ENCODE data around the gene MAJIN. TPM values are rescaled to one million over a fixed set of nuclear protein-coding genes. Genes with fewer than 3 reads are reported as not detected.

The MAJIN gene
- total and polyA plus RNA-seq, 10 of the 15 experiments (the other 5 are each of a cell fraction or from before 2014, with no cell fraction given), result 0.10 TPM; not detected in 9

- FAIRE-seq (no peak), ATAC-seq (no peak), DNase-seq (ENCODE audit: low read depth, low spot score) (no peak)
- Histone ChIP-seq H2AFZ (ENCODE audit: control insufficient read depth, low read depth, low read length) (no peak overlapping the region), H3K27me3 (replicated peaks in 1 of 2; ENCODE audit: control insufficient read depth in 2 of 2, insufficient read depth in 2 of 2, low read length in 1 of 2) (no peaks in the 10 kb centered on the region), H3K4me2 (ENCODE audit: control insufficient read depth, insufficient read depth) (no peak overlapping the region), H3K9me3 (replicated peaks; ENCODE audit: control insufficient read depth, insufficient read depth, low read length) (no peaks in the 10 kb centered on the region), H3K79me2 (ENCODE audit: control insufficient read depth, insufficient read depth, low read length) (no peaks in the 10 kb centered on the region), H3K4me1 (ENCODE audit: control insufficient read depth, insufficient read depth, low read length) (peaks cover 9% of the 10 kb centered on the region), H3K27ac (ENCODE audit: control insufficient read depth, insufficient read depth) (no peak overlapping the region), H3K36me3 (ENCODE audit: control insufficient read depth in 2 of 2, insufficient read depth in 2 of 2, low read length in 1 of 2) (peaks cover 0 to 3% of the 10 kb centered on the region in 2 experiments; a peak in 1 of 4 replicates), H3K9ac (ENCODE audit: control insufficient read depth, insufficient read depth, low read length) (no peak overlapping the region), H3K4me3 (no peak overlapping the region), H4K20me1 (ENCODE audit: control insufficient read depth, insufficient read depth) (no peaks in the 10 kb centered on the region)
- intact Hi-C loops (cut with micrococcal nuclease; ENCODE audit: unreplicated experiment), result no loop called here
- in situ Hi-C loops (cut with MboI), result no loop called here
- ChIA-PET POLR2A (interaction anchor here (0.6 to 1.4 kb wide), 4 partner anchors 32 to 50 kb away, joined by 3 to 5 read pairs (median 4); no protein-coding TSS in a partner anchor), CTCF (interaction anchor here (0.5 to 30.0 kb wide), 4 partner anchors 40 to 238 kb away, joined by 3 to 1208 read pairs (median 4); partner anchors contain the start of genes CDC42BPG, SYVN1 and ZNHIT2), SMC1A (ENCODE audit: uncharacterized antibody, unreplicated experiment) (interaction anchor here (4.1 to 7.2 kb wide), 2 partner anchors 47 to 48 kb away, joined by 18 to 138 read pairs; no protein-coding TSS in a partner anchor), RAD21 (ENCODE audit: unreplicated experiment) (interaction anchor here (1.0 to 5.7 kb wide), 3 partner anchors 24 to 52 kb away, joined by 3 to 101 read pairs (median 4); partner anchors contain the start of gene CDC42BPG)
- BruUV-seq (replicated peaks), result no TSS peak
- 83% methylated on average over 14 of the region's 14 CpGs for WGBS (ENCODE audit: insufficient coverage, insufficient replicate concordance, low lambda C conversion rate, missing lambda C conversion rate)
- no peak for TF ChIP-seq NFYA (IDR thresholded peaks at IDR 0.05; ENCODE audit: borderline replicate concordance, low read depth, low read length)
- TF ChIP-seq RFX5 (IDR thresholded peaks at IDR 0.05; ENCODE audit: low read depth, low read length), result no peak
- no peak for TF ChIP-seq RB1 (IDR thresholded peaks at IDR 0.05; ENCODE audit: borderline replicate concordance)
- TF ChIP-seq PRDM15 (CRISPR knock-in tag; IDR thresholded peaks at IDR 0.05), result no peak
- no peak for TF ChIP-seq BRCA1 (IDR thresholded peaks at IDR 0.05; ENCODE audit: low read depth, low read length)
- TF ChIP-seq EP300 (IDR thresholded peaks at IDR 0.05; ENCODE audit: borderline replicate concordance in 1 of 2, control insufficient read depth in 1 of 2, low read depth in 2 of 2, low read length in 2 of 2), result no peak
- TF ChIP-seq LARP7 (IDR thresholded peaks at IDR 0.05), result no peak
- TF ChIP-seq CREM (IDR thresholded peaks at IDR 0.05; ENCODE audit: low read depth), result no peak
- no peak for TF ChIP-seq BACH1 (IDR thresholded peaks at IDR 0.05; ENCODE audit: borderline replicate concordance)
- no peak for TF ChIP-seq CBFB (IDR thresholded peaks at IDR 0.05; ENCODE audit: low read depth)
- no peak for TF ChIP-seq ZNF274 (IDR thresholded peaks at IDR 0.05; ENCODE audit: insufficient read depth, insufficient read length)
- TF ChIP-seq BCLAF1 (IDR thresholded peaks at IDR 0.05), result no peak
- TF ChIP-seq CHD1 (IDR thresholded peaks at IDR 0.05; ENCODE audit: low read depth, low read length), result no peak
These were observed 75.4 kb downstream of the MAJIN start for GRCh38 chr11:64896448-64897022.
